Measurements from ENCODE around the gene TSPAN32.
"Not testable (repeated sequence)": the region's sequence is repeated elsewhere in the genome, so short reads cannot be mapped to it uniquely, and the experiment has no call there.

The TSPAN32 gene

GRCh38 chr11:2314525-2315394 lies 12.9 kb downstream of the TSPAN32 start:
- DNase-seq (ENCODE audit: low read depth in 2 of 2), result no peak

- DNase-seq (ENCODE audit: low read depth in 2 of 2), result no peak
Observed at GRCh38 chr11:2315395-2316168, 13.8 kb downstream of the TSPAN32 start.

- DNase-seq (ENCODE audit: low read depth in 2 of 2), result no peak
Observed at GRCh38 chr11:2316169-2316962, 14.6 kb downstream of the TSPAN32 start.

GRCh38 chr11:2316963-2317244 lies 15.1 kb downstream of the TSPAN32 start:
- DNase-seq (ENCODE audit: low read depth in 2 of 2), result no peak

- DNase-seq (ENCODE audit: low read depth in 2 of 2), result no peak
Observed at GRCh38 chr11:2317354-2318050, 15.7 kb downstream of the TSPAN32 start.

- DNase-seq (ENCODE audit: low read depth in 2 of 2), result no peak
Observed at GRCh38 chr11:2318123-2318522, 16.3 kb downstream of the TSPAN32 start.

GRCh38 chr11:2318707-2319106 lies 16.9 kb downstream of the TSPAN32 start:
- DNase-seq (ENCODE audit: low read depth in 2 of 2), result no peak

- no peak for DNase-seq (ENCODE audit: low read depth in 2 of 2)
Observed at GRCh38 chr11:2319791-2320472, 18.1 kb downstream of the TSPAN32 start.

GRCh38 chr11:2320568-2321310 lies 18.9 kb downstream of the TSPAN32 start:
- no peak for DNase-seq (ENCODE audit: low read depth in 2 of 2)

GRCh38 chr11:2321311-2321683 lies 19.5 kb downstream of the TSPAN32 start:
- no peak for DNase-seq (ENCODE audit: low read depth in 2 of 2)

GRCh38 chr11:2325123-2325522 lies 23.3 kb downstream of the TSPAN32 start:
- no peak for DNase-seq (ENCODE audit: low read depth in 2 of 2)

- DNase-seq (ENCODE audit: low read depth in 2 of 2), result no peak
Observed at GRCh38 chr11:2325719-2326118, 23.9 kb downstream of the TSPAN32 start.

GRCh38 chr11:2327032-2327431 lies 25.2 kb downstream of the TSPAN32 start:
- DNase-seq (ENCODE audit: low read depth in 2 of 2), result no peak

GRCh38 chr11:2328021-2328420 lies 26.2 kb downstream of the TSPAN32 start:
- no peak for DNase-seq (ENCODE audit: low read depth in 2 of 2)

- DNase-seq (ENCODE audit: low read depth in 2 of 2), result no peak
Observed at GRCh38 chr11:2328656-2329354, 27.0 kb downstream of the TSPAN32 start.

GRCh38 chr11:2329551-2329950 lies 27.7 kb downstream of the TSPAN32 start:
- no peak for DNase-seq (ENCODE audit: low read depth in 2 of 2)

- DNase-seq (ENCODE audit: low read depth in 2 of 2), result no peak
Observed at GRCh38 chr11:2330696-2331095, 28.9 kb downstream of the TSPAN32 start.

- no peak for DNase-seq (ENCODE audit: low read depth in 2 of 2)
Observed at GRCh38 chr11:2331404-2331803, 29.6 kb downstream of the TSPAN32 start.

GRCh38 chr11:2332569-2332968 lies 30.8 kb downstream of the TSPAN32 start:
- DNase-seq (ENCODE audit: low read depth in 2 of 2), result not testable (repeated sequence)

Data from stimulated activated CD8-positive, alpha-beta memory T cell treated with anti-CD3 and anti-CD28 coated beads, Interleukin-7, amount 100 ng/mL, for 4 hours (primary cell).